WTC11 (cell line): ENCODE data around the gene ALKBH7. TPM values are rescaled to one million over a fixed set of nuclear protein-coding genes. Genes with fewer than 3 reads are reported as not detected.

ENCODE experiments used
- ATAC-seq: fragments of 200-7000 bp; cut with Tn5 transposase; 2 replicates; pipeline ENCODE4 v1.10.0; 2021; ENCODE audit warnings: mild to moderate bottlenecking, moderate library complexity
- CTCF ChIA-PET: fragments of 300-600 bp; sonication (Branson Sonifier 250); formaldehyde crosslinking; loops from one replicate; lab custom pipeline; 2021; ENCODE audit warnings: antibody characterized with exemption; lab: Charles Lee
- POLR2A ChIA-PET: fragments of 350-600 bp; sonication (Branson Sonifier 250); formaldehyde crosslinking; loops from one replicate; lab custom pipeline; 2021; ENCODE audit warnings: antibody characterized with exemption; lab: Charles Lee
- DNase-seq: peaks from one replicate; pipeline ENCODE4 v3.0.0; 2021; ENCODE audit warnings: low spot score
- H3K27ac Mint-ChIP-seq: 2 replicates; pipeline ENCODE4 v1.8.0; 2021; ENCODE audit warnings: mixed read lengths
- H3K27me3 Mint-ChIP-seq: 2 replicates; pipeline ENCODE4 v1.8.0; 2021; ENCODE audit warnings: low read depth, mild to moderate bottlenecking, moderate library complexity, mixed read lengths
- H3K36me3 Mint-ChIP-seq: 2 replicates; pipeline ENCODE4 v1.8.0; 2021; ENCODE audit warnings: mixed read lengths
- H3K4me1 Mint-ChIP-seq: 2 replicates; pipeline ENCODE4 v1.8.0; 2022; ENCODE audit warnings: mixed read lengths
- H3K4me3 Mint-ChIP-seq: 2 replicates; pipeline ENCODE4 v1.8.0; 2021; ENCODE audit warnings: mild to moderate bottlenecking, moderate library complexity, mixed read lengths
- H3K9me3 Mint-ChIP-seq: 2 replicates; pipeline ENCODE4 v1.8.0; 2021; ENCODE audit warnings: mixed read lengths
- CREB1 ChIP-seq: sonication (generic); formaldehyde crosslinking; IDR thresholded peaks from 2 replicates; pipeline ENCODE4 v1.8.0; 2023; ENCODE audit warnings: mild to moderate bottlenecking, missing genetic modification reagents
- CREM ChIP-seq: sonication (generic); formaldehyde crosslinking; IDR thresholded peaks from 2 replicates; pipeline ENCODE4 v1.8.1; 2022; ENCODE audit warnings: mild to moderate bottlenecking, missing genetic modification reagents, moderate library complexity
- ELF4 ChIP-seq: sonication (generic); formaldehyde crosslinking; IDR thresholded peaks from 2 replicates; pipeline ENCODE4 v1.8.1; 2022; ENCODE audit warnings: low read depth, mild to moderate bottlenecking, moderate library complexity, missing genetic modification reagents
- ETV6 ChIP-seq: sonication (generic); formaldehyde crosslinking; IDR thresholded peaks from 2 replicates; pipeline ENCODE4 v1.8.1; 2022; ENCODE audit warnings: mild to moderate bottlenecking, missing genetic modification reagents
- GABPB1 ChIP-seq: sonication (generic); formaldehyde crosslinking; IDR thresholded peaks from 2 replicates; pipeline ENCODE4 v1.8.1; 2023; ENCODE audit warnings: mild to moderate bottlenecking, missing genetic modification reagents
- GRHL2 ChIP-seq: fragments of 250-450 bp; sonication (Bioruptor Pico); IDR thresholded peaks from 2 replicates; pipeline ENCODE4 v1.8.0; 2022; ENCODE audit warnings: mild to moderate bottlenecking, moderate library complexity; ENCODE audit not compliant: insufficient replicate concordance, severe bottlenecking
- RORB ChIP-seq: fragments of 250-450 bp; sonication (Bioruptor Pico); IDR thresholded peaks from 2 replicates; pipeline ENCODE4 v1.9.0; 2021; ENCODE audit warnings: mild to moderate bottlenecking
- SOX15 ChIP-seq: fragments of 250-450 bp; sonication (Bioruptor Pico); IDR thresholded peaks from 2 replicates; pipeline ENCODE4 v1.9.0; 2021; ENCODE audit warnings: mild to moderate bottlenecking
- TP53 ChIP-seq: sonication (generic); formaldehyde crosslinking; IDR thresholded peaks from 2 replicates; pipeline ENCODE4 v1.8.1; 2023; ENCODE audit warnings: mild to moderate bottlenecking, missing genetic modification reagents
- ZNF396 ChIP-seq: fragments of 250-450 bp; sonication (Bioruptor Pico); IDR thresholded peaks from 2 replicates; pipeline ENCODE4 v1.8.0; 2021; ENCODE audit warnings: mild to moderate bottlenecking, moderate library complexity, borderline replicate concordance
- total RNA-seq: library from RNA; stranded (reverse); gene quantifications from 3 replicates; pipeline ENCODE4 v1.2.3, GENCODE V29; 2021
- TF ChIP-seq, protein P1 (sequence below): fragments of 250-450 bp; sonication (Bioruptor Pico); IDR thresholded peaks from 2 replicates; pipeline ENCODE4 v1.9.0; 2021; ENCODE audit warnings: mild to moderate bottlenecking, borderline replicate concordance
- TF ChIP-seq, protein P2 (sequence below): sonication (generic); formaldehyde crosslinking; IDR thresholded peaks from 2 replicates; pipeline ENCODE4 v1.8.1; 2023; ENCODE audit warnings: mild to moderate bottlenecking, missing genetic modification reagents, borderline replicate concordance
- TF ChIP-seq, protein P3 (sequence below): sonication (generic); formaldehyde crosslinking; IDR thresholded peaks from 2 replicates; pipeline ENCODE4 v1.8.0; 2022; ENCODE audit warnings: missing genetic modification reagents
- TF ChIP-seq, protein P4 (sequence below): fragments of 200-600 bp; IDR thresholded peaks from 2 replicates; pipeline ENCODE4 v1.8.0; 2022; ENCODE audit warnings: antibody characterized with exemption
- TF ChIP-seq, protein P5 (sequence below): sonication (generic); formaldehyde crosslinking; IDR thresholded peaks from 2 replicates; pipeline ENCODE4 v1.8.1; 2022; ENCODE audit warnings: mild to moderate bottlenecking, moderate library complexity, missing genetic modification reagents
- TF ChIP-seq, protein P6 (sequence below): sonication (generic); formaldehyde crosslinking; IDR thresholded peaks from 2 replicates; pipeline ENCODE4 v1.8.1; 2023; ENCODE audit warnings: mild to moderate bottlenecking, missing genetic modification reagents

The ALKBH7 gene
- total RNA-seq, 1 experiment from 2014 or later = 96.4 TPM

DNA sequence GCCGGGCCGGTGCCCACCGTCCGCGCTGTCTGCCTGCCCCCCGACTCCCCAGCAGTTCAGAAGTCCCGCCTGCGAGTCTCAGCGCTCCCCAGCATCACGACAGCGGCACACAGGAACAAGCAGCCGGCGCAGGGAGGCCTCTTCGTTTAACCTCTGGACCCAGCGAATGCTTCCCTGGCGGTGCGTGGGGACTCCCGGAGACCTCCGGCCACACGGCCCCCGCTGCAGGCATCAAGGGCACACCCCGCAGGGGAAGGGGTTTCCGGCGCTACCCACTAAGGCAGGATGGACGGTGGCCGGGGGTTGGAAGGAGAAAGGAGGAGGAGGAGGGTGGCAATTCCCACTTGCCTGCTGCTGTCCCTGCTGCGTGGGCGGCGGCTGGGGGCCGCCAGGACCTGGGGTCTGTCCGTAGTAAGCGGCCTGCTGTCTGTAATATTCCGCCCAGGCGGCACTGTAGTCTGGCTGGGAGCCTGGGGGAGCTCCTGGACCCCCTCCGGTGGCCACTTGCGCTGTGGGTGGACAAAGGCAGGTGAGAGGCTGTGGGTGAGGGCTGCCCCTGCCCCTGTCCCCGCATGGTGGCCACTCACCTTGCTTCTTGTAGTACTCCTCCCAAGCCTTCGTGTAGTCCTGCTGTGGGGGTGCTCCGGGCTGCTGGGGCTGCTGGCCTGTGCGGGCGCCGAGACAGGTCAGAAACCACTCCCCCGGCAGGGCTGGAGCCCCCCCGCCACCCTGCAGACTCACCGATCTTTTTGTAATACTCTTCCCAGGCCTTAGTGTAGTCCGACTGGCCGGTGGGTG lies 42.4 kb downstream of the ALKBH7 start:
- Mint-ChIP-seq H3K4me1 (peaks cover 7% of the 10 kb centered on the region), H3K36me3 (peaks cover 48% of the 10 kb centered on the region), H3K4me3 (no peak overlapping the region), H3K9me3 (no peaks in the 10 kb centered on the region), H3K27me3 (no peaks in the 10 kb centered on the region), H3K27ac (peak overlapping the region; percentile 86; the same call in 1 of the 2 replicates)
- ChIA-PET POLR2A (no interaction called here), CTCF (interaction anchor here (0.6 to 1.1 kb wide), 4 partner anchors 22 to 1532 kb away, joined by 3 to 4 read pairs (median 4); partner anchors contain the start of gene GTF2F1)
- ATAC-seq (no peak), DNase-seq (no peak)
- TF ChIP-seq SOX15 (CRISPR knock-in tag) (no peak), TP53 (CRISPR knock-in tag) (no peak), ETV6 (CRISPR knock-in tag) (no peak), CREM (no peak), CREB1 (CRISPR knock-in tag) (no peak), RORB (no peak), ZNF396 (CRISPR knock-in tag) (no peak), GABPB1 (CRISPR knock-in tag) (no peak), ELF4 (CRISPR knock-in tag) (no peak), GRHL2 (CRISPR knock-in tag) (no peak)
- TF ChIP-seq, protein P1, sequence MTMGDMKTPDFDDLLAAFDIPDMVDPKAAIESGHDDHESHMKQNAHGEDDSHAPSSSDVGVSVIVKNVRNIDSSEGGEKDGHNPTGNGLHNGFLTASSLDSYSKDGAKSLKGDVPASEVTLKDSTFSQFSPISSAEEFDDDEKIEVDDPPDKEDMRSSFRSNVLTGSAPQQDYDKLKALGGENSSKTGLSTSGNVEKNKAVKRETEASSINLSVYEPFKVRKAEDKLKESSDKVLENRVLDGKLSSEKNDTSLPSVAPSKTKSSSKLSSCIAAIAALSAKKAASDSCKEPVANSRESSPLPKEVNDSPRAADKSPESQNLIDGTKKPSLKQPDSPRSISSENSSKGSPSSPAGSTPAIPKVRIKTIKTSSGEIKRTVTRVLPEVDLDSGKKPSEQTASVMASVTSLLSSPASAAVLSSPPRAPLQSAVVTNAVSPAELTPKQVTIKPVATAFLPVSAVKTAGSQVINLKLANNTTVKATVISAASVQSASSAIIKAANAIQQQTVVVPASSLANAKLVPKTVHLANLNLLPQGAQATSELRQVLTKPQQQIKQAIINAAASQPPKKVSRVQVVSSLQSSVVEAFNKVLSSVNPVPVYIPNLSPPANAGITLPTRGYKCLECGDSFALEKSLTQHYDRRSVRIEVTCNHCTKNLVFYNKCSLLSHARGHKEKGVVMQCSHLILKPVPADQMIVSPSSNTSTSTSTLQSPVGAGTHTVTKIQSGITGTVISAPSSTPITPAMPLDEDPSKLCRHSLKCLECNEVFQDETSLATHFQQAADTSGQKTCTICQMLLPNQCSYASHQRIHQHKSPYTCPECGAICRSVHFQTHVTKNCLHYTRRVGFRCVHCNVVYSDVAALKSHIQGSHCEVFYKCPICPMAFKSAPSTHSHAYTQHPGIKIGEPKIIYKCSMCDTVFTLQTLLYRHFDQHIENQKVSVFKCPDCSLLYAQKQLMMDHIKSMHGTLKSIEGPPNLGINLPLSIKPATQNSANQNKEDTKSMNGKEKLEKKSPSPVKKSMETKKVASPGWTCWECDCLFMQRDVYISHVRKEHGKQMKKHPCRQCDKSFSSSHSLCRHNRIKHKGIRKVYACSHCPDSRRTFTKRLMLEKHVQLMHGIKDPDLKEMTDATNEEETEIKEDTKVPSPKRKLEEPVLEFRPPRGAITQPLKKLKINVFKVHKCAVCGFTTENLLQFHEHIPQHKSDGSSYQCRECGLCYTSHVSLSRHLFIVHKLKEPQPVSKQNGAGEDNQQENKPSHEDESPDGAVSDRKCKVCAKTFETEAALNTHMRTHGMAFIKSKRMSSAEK = no peak
- TF ChIP-seq, protein P2, sequence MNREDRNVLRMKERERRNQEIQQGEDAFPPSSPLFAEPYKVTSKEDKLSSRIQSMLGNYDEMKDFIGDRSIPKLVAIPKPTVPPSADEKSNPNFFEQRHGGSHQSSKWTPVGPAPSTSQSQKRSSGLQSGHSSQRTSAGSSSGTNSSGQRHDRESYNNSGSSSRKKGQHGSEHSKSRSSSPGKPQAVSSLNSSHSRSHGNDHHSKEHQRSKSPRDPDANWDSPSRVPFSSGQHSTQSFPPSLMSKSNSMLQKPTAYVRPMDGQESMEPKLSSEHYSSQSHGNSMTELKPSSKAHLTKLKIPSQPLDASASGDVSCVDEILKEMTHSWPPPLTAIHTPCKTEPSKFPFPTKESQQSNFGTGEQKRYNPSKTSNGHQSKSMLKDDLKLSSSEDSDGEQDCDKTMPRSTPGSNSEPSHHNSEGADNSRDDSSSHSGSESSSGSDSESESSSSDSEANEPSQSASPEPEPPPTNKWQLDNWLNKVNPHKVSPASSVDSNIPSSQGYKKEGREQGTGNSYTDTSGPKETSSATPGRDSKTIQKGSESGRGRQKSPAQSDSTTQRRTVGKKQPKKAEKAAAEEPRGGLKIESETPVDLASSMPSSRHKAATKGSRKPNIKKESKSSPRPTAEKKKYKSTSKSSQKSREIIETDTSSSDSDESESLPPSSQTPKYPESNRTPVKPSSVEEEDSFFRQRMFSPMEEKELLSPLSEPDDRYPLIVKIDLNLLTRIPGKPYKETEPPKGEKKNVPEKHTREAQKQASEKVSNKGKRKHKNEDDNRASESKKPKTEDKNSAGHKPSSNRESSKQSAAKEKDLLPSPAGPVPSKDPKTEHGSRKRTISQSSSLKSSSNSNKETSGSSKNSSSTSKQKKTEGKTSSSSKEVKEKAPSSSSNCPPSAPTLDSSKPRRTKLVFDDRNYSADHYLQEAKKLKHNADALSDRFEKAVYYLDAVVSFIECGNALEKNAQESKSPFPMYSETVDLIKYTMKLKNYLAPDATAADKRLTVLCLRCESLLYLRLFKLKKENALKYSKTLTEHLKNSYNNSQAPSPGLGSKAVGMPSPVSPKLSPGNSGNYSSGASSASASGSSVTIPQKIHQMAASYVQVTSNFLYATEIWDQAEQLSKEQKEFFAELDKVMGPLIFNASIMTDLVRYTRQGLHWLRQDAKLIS (CRISPR knock-in tag) = no peak
- TF ChIP-seq, protein P3, sequence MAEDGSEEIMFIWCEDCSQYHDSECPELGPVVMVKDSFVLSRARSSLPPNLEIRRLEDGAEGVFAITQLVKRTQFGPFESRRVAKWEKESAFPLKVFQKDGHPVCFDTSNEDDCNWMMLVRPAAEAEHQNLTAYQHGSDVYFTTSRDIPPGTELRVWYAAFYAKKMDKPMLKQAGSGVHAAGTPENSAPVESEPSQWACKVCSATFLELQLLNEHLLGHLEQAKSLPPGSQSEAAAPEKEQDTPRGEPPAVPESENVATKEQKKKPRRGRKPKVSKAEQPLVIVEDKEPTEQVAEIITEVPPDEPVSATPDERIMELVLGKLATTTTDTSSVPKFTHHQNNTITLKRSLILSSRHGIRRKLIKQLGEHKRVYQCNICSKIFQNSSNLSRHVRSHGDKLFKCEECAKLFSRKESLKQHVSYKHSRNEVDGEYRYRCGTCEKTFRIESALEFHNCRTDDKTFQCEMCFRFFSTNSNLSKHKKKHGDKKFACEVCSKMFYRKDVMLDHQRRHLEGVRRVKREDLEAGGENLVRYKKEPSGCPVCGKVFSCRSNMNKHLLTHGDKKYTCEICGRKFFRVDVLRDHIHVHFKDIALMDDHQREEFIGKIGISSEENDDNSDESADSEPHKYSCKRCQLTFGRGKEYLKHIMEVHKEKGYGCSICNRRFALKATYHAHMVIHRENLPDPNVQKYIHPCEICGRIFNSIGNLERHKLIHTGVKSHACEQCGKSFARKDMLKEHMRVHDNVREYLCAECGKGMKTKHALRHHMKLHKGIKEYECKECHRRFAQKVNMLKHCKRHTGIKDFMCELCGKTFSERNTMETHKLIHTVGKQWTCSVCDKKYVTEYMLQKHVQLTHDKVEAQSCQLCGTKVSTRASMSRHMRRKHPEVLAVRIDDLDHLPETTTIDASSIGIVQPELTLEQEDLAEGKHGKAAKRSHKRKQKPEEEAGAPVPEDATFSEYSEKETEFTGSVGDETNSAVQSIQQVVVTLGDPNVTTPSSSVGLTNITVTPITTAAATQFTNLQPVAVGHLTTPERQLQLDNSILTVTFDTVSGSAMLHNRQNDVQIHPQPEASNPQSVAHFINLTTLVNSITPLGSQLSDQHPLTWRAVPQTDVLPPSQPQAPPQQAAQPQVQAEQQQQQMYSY = no peak
- TF ChIP-seq, protein P4, sequence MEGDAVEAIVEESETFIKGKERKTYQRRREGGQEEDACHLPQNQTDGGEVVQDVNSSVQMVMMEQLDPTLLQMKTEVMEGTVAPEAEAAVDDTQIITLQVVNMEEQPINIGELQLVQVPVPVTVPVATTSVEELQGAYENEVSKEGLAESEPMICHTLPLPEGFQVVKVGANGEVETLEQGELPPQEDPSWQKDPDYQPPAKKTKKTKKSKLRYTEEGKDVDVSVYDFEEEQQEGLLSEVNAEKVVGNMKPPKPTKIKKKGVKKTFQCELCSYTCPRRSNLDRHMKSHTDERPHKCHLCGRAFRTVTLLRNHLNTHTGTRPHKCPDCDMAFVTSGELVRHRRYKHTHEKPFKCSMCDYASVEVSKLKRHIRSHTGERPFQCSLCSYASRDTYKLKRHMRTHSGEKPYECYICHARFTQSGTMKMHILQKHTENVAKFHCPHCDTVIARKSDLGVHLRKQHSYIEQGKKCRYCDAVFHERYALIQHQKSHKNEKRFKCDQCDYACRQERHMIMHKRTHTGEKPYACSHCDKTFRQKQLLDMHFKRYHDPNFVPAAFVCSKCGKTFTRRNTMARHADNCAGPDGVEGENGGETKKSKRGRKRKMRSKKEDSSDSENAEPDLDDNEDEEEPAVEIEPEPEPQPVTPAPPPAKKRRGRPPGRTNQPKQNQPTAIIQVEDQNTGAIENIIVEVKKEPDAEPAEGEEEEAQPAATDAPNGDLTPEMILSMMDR = no peak
- TF ChIP-seq, protein P5, sequence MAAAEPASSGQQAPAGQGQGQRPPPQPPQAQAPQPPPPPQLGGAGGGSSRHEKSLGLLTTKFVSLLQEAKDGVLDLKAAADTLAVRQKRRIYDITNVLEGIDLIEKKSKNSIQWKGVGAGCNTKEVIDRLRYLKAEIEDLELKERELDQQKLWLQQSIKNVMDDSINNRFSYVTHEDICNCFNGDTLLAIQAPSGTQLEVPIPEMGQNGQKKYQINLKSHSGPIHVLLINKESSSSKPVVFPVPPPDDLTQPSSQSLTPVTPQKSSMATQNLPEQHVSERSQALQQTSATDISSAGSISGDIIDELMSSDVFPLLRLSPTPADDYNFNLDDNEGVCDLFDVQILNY (CRISPR knock-in tag) = no peak
- TF ChIP-seq, protein P6, sequence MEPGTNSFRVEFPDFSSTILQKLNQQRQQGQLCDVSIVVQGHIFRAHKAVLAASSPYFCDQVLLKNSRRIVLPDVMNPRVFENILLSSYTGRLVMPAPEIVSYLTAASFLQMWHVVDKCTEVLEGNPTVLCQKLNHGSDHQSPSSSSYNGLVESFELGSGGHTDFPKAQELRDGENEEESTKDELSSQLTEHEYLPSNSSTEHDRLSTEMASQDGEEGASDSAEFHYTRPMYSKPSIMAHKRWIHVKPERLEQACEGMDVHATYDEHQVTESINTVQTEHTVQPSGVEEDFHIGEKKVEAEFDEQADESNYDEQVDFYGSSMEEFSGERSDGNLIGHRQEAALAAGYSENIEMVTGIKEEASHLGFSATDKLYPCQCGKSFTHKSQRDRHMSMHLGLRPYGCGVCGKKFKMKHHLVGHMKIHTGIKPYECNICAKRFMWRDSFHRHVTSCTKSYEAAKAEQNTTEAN (CRISPR knock-in tag) = no peak
